H1 (cell line): Measurements from ENCODE around the gene SESN3.

Experiments
- SIN3A ChIP-seq, 2 experiments: IDR thresholded peaks in 1 of 2; conservative IDR thresholded peaks in 1 of 2; 2 replicates each; pipeline ENCODE4 v1.6.1; 2011 to 2012; ENCODE audit warnings: low read length in 2 of 2, improper control_type of control experiment in 1 of 2, low read depth in 1 of 2, mild to moderate bottlenecking in 1 of 2
- SRF ChIP-seq: IDR thresholded peaks from 2 replicates; pipeline ENCODE4 v1.6.1; 2011; ENCODE audit warnings: mild to moderate bottlenecking, low read depth, low read length, moderate library complexity
- YY1 ChIP-seq: IDR thresholded peaks from 2 replicates; pipeline ENCODE4 v1.6.1; 2011; ENCODE audit warnings: low read depth, mild to moderate bottlenecking, low read length

GRCh38 chr11:95145430-95146060, 85.5 kb downstream of the SESN3 start:
- TF ChIP-seq SRF = no peak
- no peak for TF ChIP-seq YY1
- TF ChIP-seq SIN3A (conservative IDR thresholded peaks at IDR 0.05 in 1 of 2, IDR thresholded peaks at IDR 0.05 in 1 of 2; ENCODE audit: low read depth in 1 of 2, low read length in 2 of 2) = no peak
